ENCODE data around the gene KRTAP19-3. TPM values are rescaled to one million over a fixed set of nuclear protein-coding genes. Genes with fewer than 3 reads are reported as not detected.

Gene KRTAP19-3
- total and polyA plus RNA-seq, 2 experiments from 2014 or later: not detected

DNA sequence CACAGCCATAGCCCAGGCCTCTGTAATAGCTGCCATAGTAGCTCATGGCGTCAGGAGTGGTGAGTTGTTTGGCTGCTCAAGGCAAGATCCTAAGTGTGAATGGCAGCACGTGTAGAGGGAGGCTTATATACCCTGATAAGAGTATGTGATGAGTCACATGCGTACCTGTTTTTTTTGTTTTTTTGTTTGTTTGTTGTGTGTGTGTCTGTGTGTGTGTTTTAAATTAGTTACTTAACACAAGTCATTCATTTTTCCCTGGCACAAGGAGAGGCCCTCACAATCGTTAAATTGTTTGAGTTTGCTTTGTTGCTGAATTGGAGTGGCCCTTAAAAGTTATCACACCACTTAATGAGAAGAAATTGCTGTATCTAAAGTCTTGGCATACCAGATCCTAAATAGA lies 5.3 kb upstream of the KRTAP19-3 start, which contains the start of gene KRTAP19-4:
TSS of gene KRTAP19-4 (minus strand) at position 101 of the 400 bp plus-strand sequence. CDS start at position 46, 55 bp downstream.
- Histone ChIP-seq H3K4me2 (ENCODE audit: unreplicated experiment) (no peak within 1 kb of the TSS), H3K9me2 (ENCODE audit: insufficient read depth) (no peaks in the 10 kb centered on the region), H4K20me1 (ENCODE audit: insufficient read depth) (no peaks in the 10 kb centered on the region), H3K9ac (no peak within 1 kb of the TSS), H3F3A (ENCODE audit: insufficient read depth) (no peaks in the 10 kb centered on the region), H3K9me3 (ENCODE audit: low read depth) (no peaks in the 10 kb centered on the region), H3K4me3 (no peak within 1 kb of the TSS), H3K79me2 (ENCODE audit: insufficient read depth) (no peaks in the 10 kb centered on the region), H2AFZ (no peak within 1 kb of the TSS), H3K27ac (no peak within 1 kb of the TSS), H3K36me3 (ENCODE audit: low read depth) (no peaks in the 10 kb centered on the region), H3K4me1 (ENCODE audit: insufficient read depth) (no peaks in the 10 kb centered on the region), H3K27me3 (replicated peaks; ENCODE audit: insufficient read depth) (no peaks in the 10 kb centered on the region)
- DNase-seq: no peak
- TF ChIP-seq EZH2 (IDR thresholded peaks at IDR 0.05; ENCODE audit: insufficient read depth, poor library complexity, severe bottlenecking) (no peak), EZH2phosphoT487 (IDR thresholded peaks at IDR 0.05; ENCODE audit: insufficient read depth, low read depth) (no peak)
- WGBS, 2 experiments (ENCODE audit: low coverage in 1 of 2, low lambda C conversion rate in 2 of 2, missing lambda C conversion rate in 2 of 2): 6 to 8% methylated on average over 4 of the region's 4 CpGs
- in situ Hi-C loops (cut with MboI): no loop called here

DNA sequence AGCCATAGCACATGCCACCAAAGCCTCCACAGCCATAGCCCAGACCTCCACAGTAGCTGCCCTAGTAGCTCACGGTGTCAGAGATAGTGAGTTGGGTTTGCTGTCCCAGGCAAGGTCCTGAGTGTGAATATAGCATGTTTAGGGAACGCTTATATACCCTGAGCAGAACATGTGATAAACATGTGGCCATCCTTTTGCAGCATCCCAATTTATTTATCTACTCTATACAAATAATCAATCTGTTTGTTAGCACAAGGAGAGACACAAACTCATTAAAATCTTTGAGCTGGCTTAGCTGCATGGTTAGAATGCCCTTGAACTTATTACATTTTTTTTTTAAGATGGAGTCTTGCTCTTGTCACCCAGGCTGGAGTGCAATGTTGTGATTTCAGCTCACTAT lies 4.5 kb downstream of the KRTAP19-3 start, which contains the start of gene KRTAP19-2:
TSS of gene KRTAP19-2 (minus strand) at position 101 of the 400 bp plus-strand sequence. CDS start at position 13, 88 bp downstream.
- no peak within 1 kb of the TSS for H3K4me3 ChIP-seq
- no peak within 1 kb of the TSS for H3K4me2 ChIP-seq (ENCODE audit: unreplicated experiment)
- no peak within 1 kb of the TSS for H2AFZ ChIP-seq
- no peak for DNase-seq
- no peaks in the 10 kb centered on the region for H3K79me2 ChIP-seq (ENCODE audit: insufficient read depth)
- H3K27ac ChIP-seq: no peak within 1 kb of the TSS
- H3K27me3 ChIP-seq (replicated peaks; ENCODE audit: insufficient read depth): no peaks in the 10 kb centered on the region
- no peaks in the 10 kb centered on the region for H3K9me2 ChIP-seq (ENCODE audit: insufficient read depth)
- no peaks in the 10 kb centered on the region for H3K4me1 ChIP-seq (ENCODE audit: insufficient read depth)
- H4K20me1 ChIP-seq (ENCODE audit: insufficient read depth): no peaks in the 10 kb centered on the region
- H3K36me3 ChIP-seq (ENCODE audit: low read depth): no peaks in the 10 kb centered on the region
- 8 to 15% methylated on average over 2 of the region's 2 CpGs for WGBS, 2 experiments (ENCODE audit: low coverage in 1 of 2, low lambda C conversion rate in 2 of 2, missing lambda C conversion rate in 2 of 2)
- H3K9ac ChIP-seq: no peak within 1 kb of the TSS
- no peaks in the 10 kb centered on the region for H3F3A ChIP-seq (ENCODE audit: insufficient read depth)
- TF ChIP-seq EZH2 (IDR thresholded peaks at IDR 0.05; ENCODE audit: insufficient read depth, poor library complexity, severe bottlenecking) (no peak), EZH2phosphoT487 (IDR thresholded peaks at IDR 0.05; ENCODE audit: insufficient read depth, low read depth) (no peak)
- in situ Hi-C loops (cut with MboI): no loop called here
- no peaks in the 10 kb centered on the region for H3K9me3 ChIP-seq (ENCODE audit: low read depth)

DNA sequence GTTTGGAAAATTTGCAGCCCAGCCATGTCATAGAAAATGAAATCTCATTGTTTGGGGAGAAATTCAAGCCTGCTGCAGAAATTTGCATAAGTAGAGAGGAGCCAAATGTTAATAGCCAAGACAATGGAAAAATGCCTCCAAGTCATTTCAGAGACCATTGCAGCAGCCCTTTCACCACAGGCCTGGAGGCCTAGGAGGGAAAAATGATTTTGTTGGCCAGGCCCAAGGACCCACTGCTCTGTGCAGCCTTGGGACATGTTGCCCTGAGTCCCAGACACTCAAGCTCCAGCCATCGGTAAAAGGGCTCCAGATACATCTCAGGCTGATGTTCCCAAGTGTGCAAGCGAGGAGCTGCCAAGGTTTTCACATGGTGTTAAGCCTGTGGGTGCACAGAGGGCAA lies 5.6 kb downstream of the KRTAP19-3 start:
- Histone ChIP-seq H3K4me3 (no peak overlapping the region), H2AFZ (no peak overlapping the region), H3K4me2 (ENCODE audit: unreplicated experiment) (no peak overlapping the region), H3K36me3 (ENCODE audit: low read depth) (no peaks in the 10 kb centered on the region), H3K9me2 (ENCODE audit: insufficient read depth) (no peaks in the 10 kb centered on the region), H4K20me1 (ENCODE audit: insufficient read depth) (no peaks in the 10 kb centered on the region), H3K27ac (no peak overlapping the region), H3K79me2 (ENCODE audit: insufficient read depth) (no peaks in the 10 kb centered on the region), H3F3A (ENCODE audit: insufficient read depth) (no peaks in the 10 kb centered on the region), H3K9me3 (ENCODE audit: low read depth) (no peaks in the 10 kb centered on the region), H3K4me1 (ENCODE audit: insufficient read depth) (no peaks in the 10 kb centered on the region), H3K9ac (no peak overlapping the region), H3K27me3 (replicated peaks; ENCODE audit: insufficient read depth) (no peaks in the 10 kb centered on the region)
- no peak for TF ChIP-seq EZH2 (IDR thresholded peaks at IDR 0.05; ENCODE audit: insufficient read depth, poor library complexity, severe bottlenecking)
- TF ChIP-seq EZH2phosphoT487 (IDR thresholded peaks at IDR 0.05; ENCODE audit: insufficient read depth, low read depth): no peak
- no peak for DNase-seq
- in situ Hi-C loops (cut with MboI): no loop called here
- WGBS, 2 experiments (ENCODE audit: low coverage in 1 of 2, low lambda C conversion rate in 2 of 2, missing lambda C conversion rate in 2 of 2): 8 to 9% methylated on average over 2 of the region's 2 CpGs

DNA sequence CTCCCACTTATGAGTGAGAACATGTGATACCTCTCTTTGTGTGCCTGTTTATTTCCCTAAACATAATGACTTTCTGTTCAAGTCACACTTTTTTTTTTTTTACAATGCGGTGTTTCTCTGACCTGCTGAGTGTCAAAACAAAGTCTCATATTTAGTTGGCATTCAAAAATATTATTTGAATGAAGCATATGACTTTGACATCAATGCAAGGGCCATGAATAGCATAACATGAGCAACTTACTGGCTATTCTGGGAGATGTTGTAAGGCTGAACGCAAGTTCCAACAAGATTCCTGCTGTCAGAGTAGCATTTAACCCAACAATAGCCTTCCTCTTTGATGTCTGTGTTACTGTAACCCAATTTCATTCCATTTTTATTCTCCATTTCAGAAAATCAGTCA lies 9.7 kb downstream of the KRTAP19-3 start:
- Histone ChIP-seq H3K4me3 (no peak overlapping the region), H3K36me3 (ENCODE audit: low read depth) (no peaks in the 10 kb centered on the region), H3K27me3 (replicated peaks; ENCODE audit: insufficient read depth) (no peaks in the 10 kb centered on the region), H4K20me1 (ENCODE audit: insufficient read depth) (no peaks in the 10 kb centered on the region), H3K4me2 (ENCODE audit: unreplicated experiment) (no peak overlapping the region), H3K79me2 (ENCODE audit: insufficient read depth) (no peaks in the 10 kb centered on the region), H2AFZ (no peak overlapping the region), H3F3A (ENCODE audit: insufficient read depth) (no peaks in the 10 kb centered on the region), H3K9me3 (ENCODE audit: low read depth) (no peaks in the 10 kb centered on the region), H3K4me1 (ENCODE audit: insufficient read depth) (no peaks in the 10 kb centered on the region), H3K9ac (no peak overlapping the region), H3K27ac (no peak overlapping the region), H3K9me2 (ENCODE audit: insufficient read depth) (no peaks in the 10 kb centered on the region)
- WGBS, 2 experiments (ENCODE audit: low coverage in 1 of 2, low lambda C conversion rate in 2 of 2, missing lambda C conversion rate in 2 of 2): 18 to 22% methylated on average over 2 of the region's 2 CpGs
- TF ChIP-seq EZH2phosphoT487 (IDR thresholded peaks at IDR 0.05; ENCODE audit: insufficient read depth, low read depth) (no peak), EZH2 (IDR thresholded peaks at IDR 0.05; ENCODE audit: insufficient read depth, poor library complexity, severe bottlenecking) (no peak)
- DNase-seq: no peak
- in situ Hi-C loops (cut with MboI): no loop called here

DNA sequence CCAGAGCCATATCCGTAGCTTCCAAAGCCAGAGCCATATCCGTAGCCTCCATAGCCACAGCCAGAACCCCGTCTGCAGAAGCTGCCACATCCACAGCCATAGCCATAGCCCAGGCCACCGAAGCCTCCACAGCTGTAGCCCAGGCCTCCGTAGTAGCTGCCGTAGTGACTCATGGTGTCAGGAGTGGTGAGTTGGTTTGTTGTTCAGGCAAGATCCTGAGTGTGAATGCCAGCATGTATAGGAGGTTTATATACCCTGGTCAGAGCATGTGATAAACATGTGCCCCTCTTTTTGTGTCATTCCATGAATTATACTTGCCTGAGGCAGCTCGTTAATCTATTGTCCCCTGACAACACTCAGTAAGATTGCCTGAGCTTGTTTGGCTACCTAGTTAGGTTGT lies 11.7 kb downstream of the KRTAP19-3 start, which contains the start of gene KRTAP19-1:
TSS of gene KRTAP19-1 (minus strand) at position 223 of the 400 bp plus-strand sequence. CDS start at position 173, 50 bp downstream.
- Histone ChIP-seq H3K4me2 (ENCODE audit: unreplicated experiment) (no peak within 1 kb of the TSS), H3F3A (ENCODE audit: insufficient read depth) (no peaks in the 10 kb centered on the region), H3K9me2 (ENCODE audit: insufficient read depth) (no peaks in the 10 kb centered on the region), H3K4me3 (no peak within 1 kb of the TSS), H3K79me2 (ENCODE audit: insufficient read depth) (no peaks in the 10 kb centered on the region), H4K20me1 (ENCODE audit: insufficient read depth) (no peaks in the 10 kb centered on the region), H3K27me3 (replicated peaks; ENCODE audit: insufficient read depth) (no peaks in the 10 kb centered on the region), H3K9ac (no peak within 1 kb of the TSS), H3K9me3 (ENCODE audit: low read depth) (no peaks in the 10 kb centered on the region), H3K27ac (no peak within 1 kb of the TSS), H2AFZ (no peak within 1 kb of the TSS), H3K36me3 (ENCODE audit: low read depth) (no peaks in the 10 kb centered on the region), H3K4me1 (ENCODE audit: insufficient read depth) (no peaks in the 10 kb centered on the region)
- 25 to 30% methylated on average over 7 of the region's 7 CpGs for WGBS, 2 experiments (ENCODE audit: low coverage in 1 of 2, low lambda C conversion rate in 2 of 2, missing lambda C conversion rate in 2 of 2)
- TF ChIP-seq EZH2 (IDR thresholded peaks at IDR 0.05; ENCODE audit: insufficient read depth, poor library complexity, severe bottlenecking): no peak
- no peak for TF ChIP-seq EZH2phosphoT487 (IDR thresholded peaks at IDR 0.05; ENCODE audit: insufficient read depth, low read depth)
- DNase-seq: no peak
- in situ Hi-C loops (cut with MboI): no loop called here

Measured in GM23248 (cell line).